Measurements from ENCODE around the gene OLA1.
A peak's percentile ranks its signal among the peaks of the same experiment; 100 is the strongest.

OLA1 gene

DNA sequence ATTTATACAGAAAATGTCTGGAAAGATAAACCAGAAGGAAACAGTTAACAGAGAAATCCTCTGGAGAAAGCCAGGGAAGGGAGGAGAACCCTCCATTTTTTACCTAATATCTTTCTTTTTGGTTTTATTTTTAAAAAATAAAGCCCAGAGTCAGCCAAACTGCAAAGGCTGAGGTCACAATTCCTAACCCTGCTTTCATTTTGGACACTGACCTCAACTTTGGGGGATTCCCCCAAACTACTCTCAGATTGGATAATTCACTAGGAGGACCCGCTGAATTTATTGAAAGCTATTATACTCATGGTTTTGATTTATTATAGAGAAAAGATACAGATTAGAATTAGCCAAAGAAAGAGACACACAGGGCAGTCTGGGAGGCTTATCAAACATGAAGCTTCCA, 189.9 kb downstream of the OLA1 start:
- DNase-seq, result no peak

DNA sequence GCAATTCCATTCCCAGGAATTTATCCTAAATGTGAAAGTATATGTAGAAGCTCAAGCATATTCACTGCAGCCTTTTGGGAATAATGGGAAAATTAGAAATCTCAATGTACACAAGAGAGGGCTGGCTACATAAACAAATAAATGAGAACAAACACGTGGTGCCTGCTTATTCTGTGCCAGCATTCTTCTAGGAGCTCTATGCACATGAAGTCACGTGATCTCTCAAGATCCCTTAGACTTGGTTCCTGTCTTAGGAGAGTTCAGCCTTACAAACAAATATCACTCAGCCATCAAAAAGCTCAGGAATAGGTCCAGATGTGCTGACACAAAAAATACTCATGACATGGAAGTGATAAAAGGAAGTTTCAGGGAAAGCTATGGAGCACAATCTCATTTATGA, 190.3 kb downstream of the OLA1 start:
- no peak for DNase-seq

GRCh38 chr2:174054926-174055325, 193.4 kb downstream of the OLA1 start:
- DNase-seq, result no peak

DNA sequence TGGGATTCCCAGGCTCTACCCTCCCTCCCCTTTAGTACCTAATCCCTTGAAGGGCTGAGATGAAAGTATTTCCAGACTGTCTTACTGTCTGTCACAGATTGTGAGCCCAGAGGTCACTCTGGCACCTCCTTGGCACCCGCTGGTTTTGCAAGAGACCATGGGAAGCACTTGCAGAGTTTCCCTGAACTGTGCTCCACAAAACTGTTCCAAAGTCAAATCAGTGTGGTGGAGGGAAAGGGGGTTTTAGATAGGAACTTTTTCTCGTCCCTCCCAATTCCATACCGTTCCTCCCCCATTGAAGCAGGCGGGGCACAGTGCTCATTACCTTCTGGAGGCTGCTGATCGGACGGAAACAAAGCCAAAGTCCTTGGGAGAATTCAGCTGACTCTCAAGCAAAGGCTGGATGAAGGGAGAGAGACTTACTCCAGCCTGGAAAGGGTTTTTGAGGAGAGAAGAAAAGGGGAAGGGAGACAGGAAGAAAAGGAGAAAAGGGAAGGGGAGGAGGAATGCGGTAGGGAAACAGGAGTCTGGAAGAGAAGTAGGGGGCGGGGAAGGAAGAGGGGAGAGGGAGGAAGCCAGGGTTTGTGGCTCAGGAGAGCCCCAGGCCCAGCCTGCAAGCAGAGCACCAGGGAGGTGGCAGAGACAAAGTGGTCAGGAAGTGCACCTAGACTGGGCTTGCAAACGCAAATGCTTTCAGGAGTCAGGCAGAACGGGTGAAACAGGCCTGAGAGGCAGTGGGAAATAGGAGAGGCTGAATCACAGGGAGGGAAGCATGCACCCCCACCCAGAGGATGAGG, 194.8 kb downstream of the OLA1 start:
- no peak for DNase-seq

DNA sequence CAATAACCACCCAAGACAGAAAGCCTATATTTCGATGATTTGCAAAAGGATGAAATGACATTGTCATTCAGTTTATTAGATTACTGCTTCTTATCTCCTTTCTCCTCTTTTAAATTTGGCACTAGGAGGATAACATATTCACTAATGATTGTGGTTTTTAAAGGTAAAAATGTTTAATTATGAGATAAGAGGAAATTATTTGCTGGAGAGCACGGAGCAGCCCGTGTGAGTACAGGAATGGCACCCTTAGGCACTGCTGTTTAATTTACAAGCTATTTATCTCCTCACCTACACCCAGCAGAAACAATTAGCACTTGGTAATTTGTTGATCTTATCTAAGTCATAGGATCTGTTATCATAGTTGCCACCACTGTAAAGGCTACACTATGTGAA, 195.8 kb downstream of the OLA1 start:
- no peak for DNase-seq

- DNase-seq, result no peak
Observed at GRCh38 chr2:174051741-174052583, 196.4 kb downstream of the OLA1 start.

DNA sequence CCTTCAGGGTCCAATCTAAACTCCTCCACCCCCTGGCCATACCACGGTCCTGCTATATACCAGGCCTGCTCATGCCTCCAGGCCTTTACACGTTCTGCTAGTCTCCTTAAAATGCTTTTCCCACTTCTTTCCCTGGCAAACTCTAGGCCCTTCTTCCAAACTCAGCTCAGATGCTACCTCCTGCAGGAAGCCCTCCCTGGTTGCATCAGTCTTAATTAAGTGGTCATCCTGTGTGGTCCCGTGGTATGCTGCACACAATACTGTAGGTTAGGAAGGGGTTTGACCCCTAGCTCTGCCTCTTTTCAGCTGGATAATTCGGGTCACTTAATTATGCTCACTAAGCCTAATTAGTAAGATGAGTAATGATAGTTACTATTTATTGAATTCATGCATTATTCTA, 197.3 kb downstream of the OLA1 start:
- no peak for DNase-seq

DNA sequence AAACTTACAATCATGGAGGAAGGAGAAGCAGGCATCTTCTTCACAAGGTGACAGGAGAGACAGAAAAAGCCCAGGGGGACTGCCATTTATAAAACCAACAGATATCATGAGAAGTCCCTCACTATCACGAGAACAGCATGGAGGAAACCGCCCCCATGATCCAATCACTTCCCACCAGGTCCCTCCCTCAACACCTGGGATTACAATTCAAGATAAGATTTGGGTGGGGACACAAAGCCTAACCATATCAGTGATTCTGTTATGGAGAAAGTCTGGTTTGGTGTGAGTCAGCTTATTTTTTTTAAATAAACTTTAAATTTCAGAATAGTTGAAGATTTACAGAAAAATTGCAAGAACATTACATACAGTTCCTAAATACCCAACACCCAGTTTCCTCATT, 198.4 kb downstream of the OLA1 start:
- no peak for DNase-seq

DNA sequence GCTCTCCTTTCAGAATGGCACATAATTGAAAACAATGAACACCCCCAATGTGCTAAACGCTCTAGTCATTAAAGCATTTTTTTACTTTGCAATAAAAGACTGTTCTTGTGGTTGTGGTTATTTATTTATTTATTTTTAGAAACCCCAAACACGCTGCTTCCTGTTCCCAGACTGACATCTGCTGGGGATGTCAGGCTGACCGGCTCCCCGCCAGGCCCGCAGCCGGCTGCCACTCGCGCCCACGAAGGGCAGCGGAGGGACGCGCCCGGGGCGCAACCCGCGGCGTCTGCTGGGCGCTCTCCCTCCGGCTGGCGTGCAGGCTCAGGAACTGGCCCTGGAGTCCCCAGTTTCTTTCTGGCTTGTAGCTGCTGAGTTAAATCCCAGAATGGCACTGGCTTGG, 200.1 kb downstream of the OLA1 start:
- no peak for DNase-seq

- DNase-seq, result no peak
Observed at GRCh38 chr2:174047746-174048145, 200.6 kb downstream of the OLA1 start.

GRCh38 chr2:174046172-174046571, 202.2 kb downstream of the OLA1 start:
- DNase-seq, result no peak

GRCh38 chr2:174044556-174044955, 203.8 kb downstream of the OLA1 start:
- no peak for DNase-seq

DNA sequence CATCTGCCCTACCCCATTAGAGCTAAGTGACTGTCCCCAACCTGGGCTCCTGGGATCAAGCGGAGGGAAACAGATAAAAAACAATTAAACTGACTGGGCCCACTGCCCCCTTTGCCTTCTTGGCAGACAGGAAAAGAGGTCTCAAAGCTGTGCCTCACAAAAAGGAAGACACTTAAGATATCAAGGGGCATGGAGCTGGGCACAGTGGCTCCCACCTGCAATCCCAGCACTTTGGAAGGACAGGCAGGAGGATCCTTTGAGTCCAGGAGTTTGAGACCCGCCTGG, 208.0 kb downstream of the OLA1 start:
- no peak for DNase-seq

GRCh38 chr2:174039551-174040416, 208.5 kb downstream of the OLA1 start:
- peak; percentile 37 for DNase-seq

- no peak for DNase-seq
Observed at GRCh38 chr2:174038462-174038861, 209.9 kb downstream of the OLA1 start.

DNA sequence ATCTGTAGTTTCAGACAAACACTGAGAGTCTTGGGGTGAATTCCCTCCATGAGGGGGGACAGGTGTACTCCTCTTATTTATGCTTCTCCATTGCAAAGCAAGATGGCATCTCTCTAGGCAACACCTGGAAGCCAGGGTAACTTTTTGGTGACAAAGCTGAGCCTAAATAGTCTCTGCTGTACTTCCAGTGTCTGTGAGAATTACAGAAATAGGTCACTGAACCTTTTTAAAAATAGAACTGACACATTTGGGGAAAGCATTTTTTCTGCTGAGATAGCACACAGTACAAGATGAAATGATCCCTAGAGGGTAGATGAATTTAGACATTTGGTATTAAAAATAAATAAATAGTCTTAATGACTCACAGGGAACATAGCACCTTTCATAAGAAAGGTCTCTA, 211.5 kb downstream of the OLA1 start:
- no peak for DNase-seq

DNA sequence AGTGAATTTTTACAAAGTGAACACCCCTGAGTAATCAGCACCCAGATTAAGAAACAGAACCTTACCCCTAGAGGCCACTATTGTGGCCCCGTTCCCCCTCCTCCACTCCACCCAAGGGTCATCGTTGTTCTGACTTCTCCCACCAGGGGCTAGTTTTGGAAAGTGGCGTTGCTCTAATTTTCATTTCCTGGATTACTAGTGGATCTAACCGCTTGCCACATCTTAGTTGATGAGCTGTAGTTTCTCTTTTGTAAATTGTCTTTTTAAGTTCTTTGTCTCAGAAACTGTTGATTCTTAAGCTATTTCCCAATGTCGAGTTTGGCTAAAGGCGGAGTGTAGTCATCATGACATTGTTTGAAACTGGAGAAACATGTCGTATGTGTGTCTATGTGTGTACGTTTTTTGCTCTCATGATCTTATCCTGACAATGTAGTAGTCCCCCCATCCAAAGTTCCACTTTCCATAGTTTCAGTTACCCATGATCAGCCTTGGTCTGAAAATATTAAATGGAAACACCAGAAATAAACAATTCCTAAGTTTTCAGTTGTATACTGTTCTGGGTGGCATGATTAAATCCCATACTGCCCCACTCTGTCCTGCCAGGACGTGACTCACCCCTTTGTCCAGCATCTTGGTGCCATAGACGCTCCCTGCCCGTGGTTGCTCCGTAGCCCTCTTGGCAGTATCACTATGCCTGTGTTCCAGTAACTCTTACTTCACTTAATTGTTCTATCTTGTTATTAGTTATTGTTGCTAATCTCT, 212.2 kb downstream of the OLA1 start:
- no peak for DNase-seq

- no peak for DNase-seq
Observed at GRCh38 chr2:174035117-174035635, 213.2 kb downstream of the OLA1 start.

GRCh38 chr2:174033163-174033550, 215.2 kb downstream of the OLA1 start:
- DNase-seq, result no peak

DNA sequence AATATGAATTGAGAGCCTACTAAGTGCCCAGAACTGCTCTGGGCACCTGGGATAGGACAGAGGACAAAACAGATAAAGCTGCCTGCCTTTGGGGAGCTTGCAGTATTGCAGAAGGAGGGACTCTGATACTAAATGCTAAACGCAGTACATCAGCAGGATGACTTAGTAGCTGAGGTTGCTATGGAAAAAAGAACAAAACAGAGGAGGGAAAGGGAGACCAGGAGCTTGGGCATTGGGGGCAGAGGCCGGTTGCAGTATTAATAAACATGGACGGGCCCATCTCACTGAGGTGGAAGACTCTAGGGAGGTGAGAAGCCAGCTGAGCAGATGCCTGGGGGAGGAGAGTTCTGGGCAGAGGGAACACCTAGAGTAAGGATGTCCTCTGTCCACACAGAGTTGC, 217.1 kb downstream of the OLA1 start:
- no peak for DNase-seq

DNA sequence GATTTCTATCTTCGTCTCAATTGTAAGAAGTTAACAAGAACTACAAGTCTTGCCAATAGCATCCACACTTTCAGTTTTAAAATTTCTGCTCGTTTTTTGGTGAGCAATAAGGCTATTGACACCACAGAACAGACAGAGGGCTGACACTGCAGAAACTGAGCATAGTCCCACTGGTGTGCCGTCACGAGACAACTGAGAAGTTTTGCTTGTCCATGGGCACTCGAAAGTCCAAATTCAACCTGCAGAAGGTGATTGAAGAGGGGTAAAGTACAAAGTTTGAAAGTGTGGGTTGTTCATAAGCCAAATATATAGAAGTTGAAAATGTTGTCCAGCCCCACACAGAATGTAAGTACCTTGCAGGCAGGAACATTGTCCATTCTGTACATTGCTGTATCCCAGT, 219.4 kb downstream of the OLA1 start:
- DNase-seq, result no peak

DNA sequence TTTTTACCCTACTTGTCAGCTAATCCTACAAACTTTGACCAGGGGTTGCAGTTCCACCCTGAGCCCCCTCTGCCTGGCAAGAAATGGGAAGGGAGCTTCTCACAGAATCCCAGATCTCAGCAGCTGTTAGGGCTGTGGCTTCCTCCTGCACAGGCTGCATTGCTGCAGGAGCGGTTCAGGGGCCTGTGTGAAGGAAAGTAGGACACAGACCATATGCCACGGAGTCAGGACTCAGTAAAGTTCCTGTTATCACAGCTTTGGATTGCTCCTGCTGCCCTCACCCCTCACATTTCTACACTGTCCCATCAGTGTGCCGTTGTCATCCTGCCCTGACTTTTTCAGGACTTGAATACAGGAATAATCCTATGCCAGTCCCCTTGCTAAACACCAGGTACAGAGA, 220.4 kb downstream of the OLA1 start:
- no peak for DNase-seq
